SK-N-SH (cell line): ENCODE results near the gene SLC23A1.

Source experiments
- CHD2 ChIP-seq: fragments of 150-350 bp; IDR thresholded peaks from 2 replicates; pipeline ENCODE4 v1.6.1; 2018; ENCODE audit warnings: low read length; ENCODE audit not compliant: partially characterized antibody
- GABPA ChIP-seq: IDR thresholded peaks from 2 replicates; pipeline ENCODE4 v1.4.0; 2012; ENCODE audit warnings: low read depth, mild to moderate bottlenecking
- POLR2AphosphoS5 ChIP-seq: IDR thresholded peaks from 2 replicates; pipeline ENCODE4 v1.6.1; 2012; ENCODE audit warnings: low read depth, low read length
- SMC3 ChIP-seq: IDR thresholded peaks from 2 replicates; pipeline ENCODE4 v1.6.1; 2012; ENCODE audit warnings: low read depth, low read length, improper control_type of control experiment
- ZBTB33 ChIP-seq: IDR thresholded peaks from 2 replicates; pipeline ENCODE4 v1.4.0; 2012; ENCODE audit warnings: low read depth, borderline replicate concordance

GRCh38 chr5:139376364-139376763 lies 6.7 kb downstream of the SLC23A1 start:
- no peak for TF ChIP-seq SMC3
- no peak for TF ChIP-seq CHD2
- no peak for TF ChIP-seq POLR2AphosphoS5
- no peak for TF ChIP-seq GABPA
- no peak for TF ChIP-seq ZBTB33
